ENCODE measurements around the gene MTCH1. TPM values are rescaled to one million over a fixed set of nuclear protein-coding genes. Genes with fewer than 3 reads are reported as not detected.
A peak's percentile ranks its signal among the peaks of the same experiment; 100 is the strongest.

The MTCH1 gene
- total and polyA plus RNA-seq, 8 donors = 66.8 to 146 (median 87.2) TPM

DNA sequence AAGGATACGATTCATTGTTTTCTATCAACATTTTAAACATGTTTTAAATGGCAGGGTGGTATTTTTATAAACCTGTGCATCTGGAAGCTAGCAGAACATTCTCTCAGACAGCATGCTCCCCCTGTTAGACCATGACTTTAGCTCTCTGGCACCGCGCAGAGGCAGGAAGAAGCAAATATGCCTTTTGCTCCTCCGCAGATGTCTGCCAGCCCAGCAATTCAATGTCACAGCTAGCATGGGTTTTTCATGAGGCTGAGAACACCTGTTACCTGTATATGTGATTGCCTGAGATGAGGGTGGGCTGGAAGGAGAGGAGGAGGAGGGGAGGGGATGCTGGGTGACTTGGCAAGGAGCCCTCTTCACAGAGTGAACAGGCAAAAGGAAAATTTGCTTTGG lies 6.7 kb downstream of the MTCH1 start:
- intact Hi-C loops (cut with DNase I) = loop anchor here in 1 of 3 donors (10.0 kb wide), 1 partner anchor 75 kb away; no protein-coding TSS in a partner anchor
- FAIRE-seq (no peak), DNase-seq (peak in 4 of 6 donors; percentile 64 to 76 (median 70)), ATAC-seq (peak; percentile 78 to 93 (median 92))
- no peak overlapping the region for H3K4me3 ChIP-seq
- H3K36me3 ChIP-seq = peaks cover 0 to 36% (median 18%) of the 10 kb centered on the region in 3 donors
- H3K9me3 ChIP-seq = no peaks in the 10 kb centered on the region
- peak overlapping the region in 2 of 4 donors; percentile 60 to 62 for H3K27ac ChIP-seq
- no peaks in the 10 kb centered on the region for H3K27me3 ChIP-seq
- WGBS, 2 donors = 18 to 25% methylated on average over 4 of the region's 4 CpGs
- TF ChIP-seq, protein P1, sequence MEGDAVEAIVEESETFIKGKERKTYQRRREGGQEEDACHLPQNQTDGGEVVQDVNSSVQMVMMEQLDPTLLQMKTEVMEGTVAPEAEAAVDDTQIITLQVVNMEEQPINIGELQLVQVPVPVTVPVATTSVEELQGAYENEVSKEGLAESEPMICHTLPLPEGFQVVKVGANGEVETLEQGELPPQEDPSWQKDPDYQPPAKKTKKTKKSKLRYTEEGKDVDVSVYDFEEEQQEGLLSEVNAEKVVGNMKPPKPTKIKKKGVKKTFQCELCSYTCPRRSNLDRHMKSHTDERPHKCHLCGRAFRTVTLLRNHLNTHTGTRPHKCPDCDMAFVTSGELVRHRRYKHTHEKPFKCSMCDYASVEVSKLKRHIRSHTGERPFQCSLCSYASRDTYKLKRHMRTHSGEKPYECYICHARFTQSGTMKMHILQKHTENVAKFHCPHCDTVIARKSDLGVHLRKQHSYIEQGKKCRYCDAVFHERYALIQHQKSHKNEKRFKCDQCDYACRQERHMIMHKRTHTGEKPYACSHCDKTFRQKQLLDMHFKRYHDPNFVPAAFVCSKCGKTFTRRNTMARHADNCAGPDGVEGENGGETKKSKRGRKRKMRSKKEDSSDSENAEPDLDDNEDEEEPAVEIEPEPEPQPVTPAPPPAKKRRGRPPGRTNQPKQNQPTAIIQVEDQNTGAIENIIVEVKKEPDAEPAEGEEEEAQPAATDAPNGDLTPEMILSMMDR (IDR thresholded peaks at IDR 0.05) = peak in 3 of 4 donors; percentile 25 to 34 (median 32)
- peaks cover 7 to 38% (median 18%) of the 10 kb centered on the region in 3 donors for H3K4me1 ChIP-seq

DNA sequence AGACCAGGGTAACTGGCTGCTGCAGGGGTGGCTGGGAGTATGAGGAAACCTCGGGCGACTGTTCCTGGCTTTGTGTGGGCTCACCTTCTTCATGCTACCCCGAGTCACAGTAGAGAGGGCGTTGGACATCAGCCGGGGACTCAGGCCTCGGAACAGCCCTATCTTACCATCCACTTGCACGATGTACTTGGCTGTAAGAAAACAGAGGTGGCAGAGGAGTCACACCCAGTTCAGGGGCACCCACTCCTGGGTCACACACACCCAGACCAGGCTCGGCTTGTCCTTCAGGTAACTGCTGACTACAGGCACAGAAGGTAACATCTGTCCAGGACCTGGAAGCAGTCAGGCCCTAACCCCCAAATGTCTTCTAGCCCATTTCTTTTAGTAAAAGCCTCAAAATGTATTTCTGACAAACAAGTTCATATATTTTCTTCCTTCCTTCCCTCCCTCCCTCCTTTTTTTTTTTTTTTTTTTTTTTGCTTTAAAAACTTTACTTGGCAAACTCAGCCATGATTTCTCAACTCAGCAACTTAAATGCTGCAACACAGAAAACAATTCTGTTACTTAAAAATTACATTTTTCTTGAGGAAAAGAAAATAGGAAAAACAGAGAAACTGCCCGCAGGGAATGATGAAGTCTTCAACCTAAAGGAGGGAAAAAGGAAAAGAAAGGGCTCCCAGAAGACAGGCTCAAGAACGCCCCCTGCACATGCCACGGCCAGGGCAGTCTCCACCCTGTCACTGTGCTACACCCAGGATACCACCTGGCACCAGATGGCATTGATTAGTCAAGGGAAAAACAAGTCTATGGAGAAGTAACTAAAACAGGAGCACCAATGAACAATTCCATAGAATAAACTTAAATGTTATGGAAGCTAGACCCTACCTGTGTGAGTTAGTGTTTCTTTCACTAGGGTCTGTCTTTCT lies 7.3 kb downstream of the MTCH1 start:
- Histone ChIP-seq H3K36me3 (peaks cover 5 to 43% (median 20%) of the 10 kb centered on the region in 3 donors), H3K27ac (peak overlapping the region in 2 of 4 donors; percentile 25 to 60), H3K27me3 (no peaks in the 10 kb centered on the region), H3K9me3 (no peaks in the 10 kb centered on the region), H3K4me1 (peaks cover under 1 to 31% (median 16%) of the 10 kb centered on the region in 3 donors), H3K4me3 (no peak overlapping the region)
- FAIRE-seq = no peak
- TF ChIP-seq, protein P1 (IDR thresholded peaks at IDR 0.05) = no peak
- intact Hi-C loops (cut with DNase I) = loop anchor here in 1 of 3 donors (10.0 kb wide), 1 partner anchor 74 kb away; no protein-coding TSS in a partner anchor
- DNase-seq = no peak
- 80 to 83% methylated on average over 11 of the region's 11 CpGs for WGBS, 2 donors
- no peak for ATAC-seq

DNA sequence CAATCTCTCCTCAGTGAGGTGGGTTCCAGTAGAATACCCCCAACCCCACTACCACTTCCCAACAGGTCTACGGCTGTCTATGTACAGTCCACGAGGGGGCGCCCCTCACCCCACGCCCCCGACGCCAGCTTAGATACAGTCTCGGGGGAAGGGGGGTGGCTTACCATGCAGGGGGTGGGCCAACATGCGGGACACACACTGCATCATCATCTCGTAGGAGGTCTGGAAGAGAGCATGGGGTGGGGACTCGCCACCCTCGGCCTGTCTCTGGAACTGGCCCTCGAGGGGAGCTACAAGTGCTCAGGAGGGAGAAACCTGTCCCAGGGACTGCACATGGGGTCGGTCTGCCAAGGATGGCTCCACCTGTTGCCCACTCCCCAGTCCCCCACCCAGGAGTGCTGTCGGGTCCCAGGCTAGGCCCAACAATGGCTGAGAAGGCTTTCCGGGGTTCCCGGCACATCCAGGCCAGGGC lies 8.5 kb downstream of the MTCH1 start:
- no peaks in the 10 kb centered on the region for H3K27me3 ChIP-seq
- WGBS, 2 donors = 74 to 79% methylated on average over 16 of the region's 16 CpGs
- no peak overlapping the region for H3K4me3 ChIP-seq
- FAIRE-seq (no peak), ATAC-seq (no peak), DNase-seq (no peak)
- no peak overlapping the region for H3K27ac ChIP-seq
- TF ChIP-seq, protein P1 (IDR thresholded peaks at IDR 0.05) = peak in 3 of 4 donors; percentile 8 to 27 (median 11)
- intact Hi-C loops (cut with DNase I) = loop anchor here in 1 of 3 donors (10.0 kb wide), 1 partner anchor 73 kb away; no protein-coding TSS in a partner anchor
- H3K4me1 ChIP-seq = peaks cover 0 to 24% (median 16%) of the 10 kb centered on the region in 3 donors
- H3K36me3 ChIP-seq = peaks cover 11 to 55% (median 26%) of the 10 kb centered on the region in 3 donors
- no peaks in the 10 kb centered on the region for H3K9me3 ChIP-seq

DNA sequence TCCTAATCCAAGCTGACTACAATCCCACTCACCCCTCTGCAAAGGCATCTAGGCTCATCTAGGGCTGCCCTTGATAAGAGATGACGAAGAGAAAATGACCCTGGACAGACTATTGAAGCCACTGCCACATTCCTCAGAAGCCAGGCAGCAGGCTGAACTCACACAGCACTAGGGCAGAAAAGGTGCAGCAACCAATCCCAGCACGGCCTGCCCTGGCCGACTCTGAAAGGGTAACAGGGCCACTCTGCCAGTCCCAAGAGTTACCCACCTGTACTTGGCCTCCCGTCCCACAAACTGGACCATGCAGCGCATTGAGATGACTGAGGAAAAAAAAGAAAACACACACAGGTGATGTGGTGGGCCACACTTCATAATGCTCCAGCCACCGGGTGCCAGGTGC lies 9.1 kb downstream of the MTCH1 start:
- ATAC-seq (no peak), DNase-seq (no peak), FAIRE-seq (no peak)
- H3K9me3 ChIP-seq = no peaks in the 10 kb centered on the region
- no peak overlapping the region for H3K27ac ChIP-seq
- peaks cover 0 to 22% (median 16%) of the 10 kb centered on the region in 3 donors for H3K4me1 ChIP-seq
- no peak overlapping the region for H3K4me3 ChIP-seq
- intact Hi-C loops (cut with DNase I) = loop anchor here in 1 of 3 donors (10.0 kb wide), 1 partner anchor 72 kb away; no protein-coding TSS in a partner anchor
- H3K36me3 ChIP-seq = peaks cover 11 to 60% (median 31%) of the 10 kb centered on the region in 3 donors
- WGBS, 2 donors = 90 to 93% methylated on average over 6 of the region's 6 CpGs
- TF ChIP-seq, protein P1 (IDR thresholded peaks at IDR 0.05) = no peak
- no peaks in the 10 kb centered on the region for H3K27me3 ChIP-seq
